Mammary epithelial cell (primary cell): ENCODE data around the gene TECR.

Source experiments
- CTCF ChIP-seq, 2 donors: IDR thresholded peaks in 1 of 2; conservative IDR thresholded peaks in 1 of 2; 2 replicates each; pipeline ENCODE4 v1.5.1; 2011 to 2012; ENCODE audit warnings: inconsistent platforms in 2 of 2, low read length in 2 of 2, mild to moderate bottlenecking in 2 of 2, control low read depth in 1 of 2, low read depth in 1 of 2; ENCODE audit not compliant: insufficient read depth in 1 of 2; ENCODE audit errors: extremely low read depth in 1 of 2
- EZH2 ChIP-seq: IDR thresholded peaks from 2 replicates; pipeline ENCODE4 v1.6.1; 2012; ENCODE audit warnings: low read length, inconsistent platforms, borderline replicate concordance

- no peak for TF ChIP-seq CTCF (conservative IDR thresholded peaks at IDR 0.05 in 1 of 2, IDR thresholded peaks at IDR 0.05 in 1 of 2; ENCODE audit: extremely low read depth in 1 of 2, insufficient read depth in 1 of 2, low read depth in 1 of 2, low read length in 2 of 2)
- TF ChIP-seq EZH2 = no peak
Observed at GRCh38 chr19:14563590-14563926, 34.2 kb downstream of the TECR start.
